H1 (cell line): Measurements from ENCODE around the gene SLC1A2. TPM values are rescaled to one million over a fixed set of nuclear protein-coding genes. Genes with fewer than 3 reads are reported as not detected.

Source experiments
- CHD7 ChIP-seq: fragments of 300-600 bp; sonication (generic); IDR thresholded peaks from 2 replicates; pipeline ENCODE4 v1.7.1; 2012; ENCODE audit warnings: low read length, moderate library complexity, mild to moderate bottlenecking, inconsistent platforms; ENCODE audit not compliant: insufficient replicate concordance
- CREB1 ChIP-seq: IDR thresholded peaks from 2 replicates; pipeline ENCODE4 v1.6.1; 2012; ENCODE audit warnings: inconsistent platforms
- polyA plus RNA-seq, 7 experiments: library from polyadenylated mRNA; depleted of rRNA in 3 of 7; stranded (reverse) in 5 of 7; unstranded in 2 of 7; fragments of >200 nt in 5 of 7; fragments of 200-250 nt in 2 of 7; gene quantifications; 1 replicate in 5 of 7; 2 replicates in 1 of 7; 4 replicates in 1 of 7; pipeline versions ENCODE4 v1.2.1 to v1.2.3, GENCODE V29; 2011 to 2013; ENCODE audit warnings: missing spikeins in 2 of 7, mixed read lengths in 2 of 7
- total RNA-seq: library from RNA; stranded (reverse); fragmentation: NEBNext Ultra II Directional; extraction: Animal tissue kit (Norgen Biotek cat#: 25700); gene quantifications from 2 replicates; pipeline ENCODE4 v1.2.1, GENCODE V29; 2021

The SLC1A2 gene
- total and polyA plus RNA-seq, 2 of the 8 experiments (the other 6 are each of a cell fraction or from before 2014, with no cell fraction given) = 0.57 to 1.2 TPM

DNA sequence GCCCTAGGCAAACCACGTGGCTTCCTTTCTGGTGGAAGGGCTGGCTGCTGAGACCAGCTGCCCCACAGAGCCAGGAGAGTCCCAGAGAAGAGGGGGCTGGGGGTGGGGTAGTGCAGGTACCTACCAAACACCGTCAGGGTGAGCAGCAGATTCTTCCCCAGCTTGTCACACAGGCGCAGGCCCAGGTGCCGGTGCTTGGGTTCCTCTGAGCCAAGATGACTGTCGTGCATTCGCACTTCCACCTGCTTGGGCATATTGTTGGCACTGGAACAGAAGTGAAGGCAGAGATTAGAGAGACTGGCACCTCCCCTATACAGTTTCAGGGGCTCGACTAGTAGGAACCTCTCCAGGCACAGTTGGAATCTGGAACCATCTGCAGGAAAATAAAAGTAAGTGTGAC lies 102.1 kb downstream of the SLC1A2 start (continued):
- TF ChIP-seq CHD7 = no peak
- no peak for TF ChIP-seq CREB1
